Retinal pigment epithelial cell (primary cell): ENCODE results near the gene TULP4.

Experiments used
- DNase-seq: peaks from one replicate; pipeline ENCODE4 v3.0.0-alpha.2; 2010; ENCODE audit warnings: low read depth
- H3K4me3 ChIP-seq: 2 replicates; pipeline ENCODE4 v1.5.1; 2011; ENCODE audit warnings: mild to moderate bottlenecking, low read length, control low read depth, moderate library complexity
- TF ChIP-seq, protein P1 (sequence below): conservative IDR thresholded peaks from 2 replicates; pipeline ENCODE4 v1.5.1; 2011; ENCODE audit warnings: low read depth, low read length, control low read depth, inconsistent platforms

TULP4 gene

DNA sequence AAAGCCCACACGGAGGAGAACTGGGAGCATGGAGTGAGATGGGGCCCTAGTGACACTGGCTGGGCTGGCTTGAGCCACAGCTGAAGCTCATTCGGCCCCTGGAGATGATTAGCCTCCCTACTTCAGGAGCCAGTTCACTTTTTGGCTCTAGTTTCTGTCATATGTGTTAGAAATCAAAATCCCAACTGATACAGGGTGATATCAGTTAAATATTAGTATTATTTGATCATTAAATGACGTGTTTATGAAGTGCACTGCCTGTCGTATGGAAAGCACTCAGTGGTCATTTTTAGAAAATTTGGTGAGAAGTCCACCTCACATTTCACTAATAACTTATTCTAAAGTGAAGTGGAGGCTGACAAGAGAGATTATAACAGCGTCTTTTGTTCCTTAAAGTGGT lies 59.0 kb downstream of the TULP4 start:
- TF ChIP-seq, protein P1, sequence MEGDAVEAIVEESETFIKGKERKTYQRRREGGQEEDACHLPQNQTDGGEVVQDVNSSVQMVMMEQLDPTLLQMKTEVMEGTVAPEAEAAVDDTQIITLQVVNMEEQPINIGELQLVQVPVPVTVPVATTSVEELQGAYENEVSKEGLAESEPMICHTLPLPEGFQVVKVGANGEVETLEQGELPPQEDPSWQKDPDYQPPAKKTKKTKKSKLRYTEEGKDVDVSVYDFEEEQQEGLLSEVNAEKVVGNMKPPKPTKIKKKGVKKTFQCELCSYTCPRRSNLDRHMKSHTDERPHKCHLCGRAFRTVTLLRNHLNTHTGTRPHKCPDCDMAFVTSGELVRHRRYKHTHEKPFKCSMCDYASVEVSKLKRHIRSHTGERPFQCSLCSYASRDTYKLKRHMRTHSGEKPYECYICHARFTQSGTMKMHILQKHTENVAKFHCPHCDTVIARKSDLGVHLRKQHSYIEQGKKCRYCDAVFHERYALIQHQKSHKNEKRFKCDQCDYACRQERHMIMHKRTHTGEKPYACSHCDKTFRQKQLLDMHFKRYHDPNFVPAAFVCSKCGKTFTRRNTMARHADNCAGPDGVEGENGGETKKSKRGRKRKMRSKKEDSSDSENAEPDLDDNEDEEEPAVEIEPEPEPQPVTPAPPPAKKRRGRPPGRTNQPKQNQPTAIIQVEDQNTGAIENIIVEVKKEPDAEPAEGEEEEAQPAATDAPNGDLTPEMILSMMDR: no peak
- H3K4me3 ChIP-seq: no peak overlapping the region

DNA sequence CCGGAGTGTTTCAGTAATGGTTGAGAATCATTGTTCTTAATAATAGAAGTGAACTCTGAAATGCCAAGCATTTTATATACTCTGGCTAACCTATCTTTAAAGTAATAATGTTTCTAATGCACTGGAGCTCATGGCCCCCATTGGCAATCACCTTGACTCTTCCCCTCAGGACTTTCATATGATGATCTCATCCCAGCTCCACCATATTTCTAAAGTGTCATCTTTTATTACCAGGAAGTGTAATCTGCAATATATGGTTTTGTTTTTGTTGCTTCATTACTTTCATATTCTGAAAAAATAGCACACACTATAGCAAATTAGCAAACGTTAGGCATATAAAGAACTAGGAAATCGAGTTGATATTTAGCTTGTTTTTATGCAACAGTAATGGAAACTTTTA lies 60.3 kb downstream of the TULP4 start:
- DNase-seq: no peak
- TF ChIP-seq, protein P1: no peak
- no peak overlapping the region for H3K4me3 ChIP-seq

More for the DNA sequence above, 59.0 kb downstream of the TULP4 start:
- DNase-seq: no peak

DNA sequence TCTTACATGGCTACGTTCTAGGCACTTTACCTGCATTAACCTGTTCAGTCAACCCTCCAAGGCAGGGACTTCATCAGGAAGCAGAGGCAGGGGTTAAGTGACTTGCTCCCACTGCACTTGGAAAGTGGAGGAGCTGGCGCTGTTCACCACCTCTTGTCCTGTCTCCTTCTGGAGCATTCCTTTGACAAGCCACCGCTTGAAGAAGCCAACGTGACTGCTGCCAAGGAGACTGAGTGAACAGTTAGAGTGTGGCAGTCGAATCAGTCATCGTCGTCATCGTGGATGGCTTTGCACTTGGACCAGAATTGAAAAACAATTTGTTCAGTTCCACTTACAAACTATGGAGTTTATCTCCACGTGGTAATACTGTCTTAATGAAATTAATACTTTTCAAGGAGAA lies 60.9 kb downstream of the TULP4 start:
- TF ChIP-seq, protein P1: no peak

DNA sequence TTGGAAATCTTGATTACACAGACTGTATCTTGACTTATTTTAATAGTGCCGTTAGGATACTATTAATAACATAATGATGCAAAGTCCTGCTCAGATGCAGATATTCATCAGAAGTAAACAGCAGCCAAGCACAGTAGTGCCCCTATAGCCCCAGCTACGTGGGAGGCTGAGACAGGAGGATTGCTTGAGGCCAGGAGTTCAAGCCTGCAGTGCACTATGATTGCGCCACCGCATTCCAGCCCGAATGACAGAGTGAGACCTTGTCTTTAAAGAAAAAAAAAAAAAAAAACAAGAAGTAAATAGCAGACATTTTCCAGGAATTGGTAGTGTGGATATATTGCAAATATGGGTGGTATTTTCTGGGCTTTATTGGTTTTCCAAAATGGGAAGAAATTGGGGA lies 61.8 kb downstream of the TULP4 start:
- no peak overlapping the region for H3K4me3 ChIP-seq
- TF ChIP-seq, protein P1: no peak
- DNase-seq: no peak

More for the DNA sequence above, 60.9 kb downstream of the TULP4 start:
- DNase-seq: no peak
- H3K4me3 ChIP-seq: no peak overlapping the region

DNA sequence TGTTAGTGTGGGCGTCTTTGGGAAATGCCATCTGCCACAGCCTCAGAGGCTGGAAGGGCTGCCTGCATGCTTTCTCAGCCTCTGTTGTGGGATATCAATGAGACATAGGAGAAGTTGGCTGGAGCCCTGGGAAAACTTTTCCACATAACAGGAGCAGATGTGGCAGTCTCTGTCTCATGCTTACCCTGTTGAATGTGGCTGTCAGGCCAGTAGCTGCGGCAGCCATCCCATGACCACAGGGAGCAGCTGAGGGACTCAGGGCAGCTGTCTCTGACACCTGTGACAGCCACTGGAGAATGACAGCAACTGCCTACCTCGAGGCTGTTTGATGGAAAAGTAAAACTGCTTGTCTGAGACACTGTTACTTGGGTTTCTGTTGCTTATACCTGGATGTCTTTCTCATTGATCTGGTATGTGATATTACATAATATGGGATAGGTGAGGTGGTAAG lies 64.4 kb downstream of the TULP4 start:
- TF ChIP-seq, protein P1: no peak
- DNase-seq: no peak
- no peak overlapping the region for H3K4me3 ChIP-seq

DNA sequence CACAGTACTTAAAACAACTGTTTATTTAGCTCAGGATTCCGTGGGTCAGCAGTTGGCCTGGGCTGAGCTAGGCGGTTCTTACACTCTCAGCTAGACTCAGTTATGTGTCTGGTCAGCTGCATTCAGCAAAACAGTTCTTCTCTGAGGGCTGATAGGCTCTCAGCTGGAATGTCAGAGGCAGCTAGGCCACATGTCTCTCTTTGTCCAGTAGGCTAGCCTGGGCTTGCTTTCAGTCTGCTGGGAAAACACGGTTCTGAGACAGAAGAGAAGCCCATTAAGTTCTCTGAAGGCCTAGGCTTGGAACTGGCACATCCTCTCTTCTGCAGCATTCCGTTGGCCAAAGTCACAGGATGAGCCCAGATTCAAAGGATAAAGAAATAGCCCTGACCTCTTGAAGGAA lies 65.6 kb downstream of the TULP4 start:
- no peak overlapping the region for H3K4me3 ChIP-seq
- no peak for DNase-seq
- TF ChIP-seq, protein P1: no peak

DNA sequence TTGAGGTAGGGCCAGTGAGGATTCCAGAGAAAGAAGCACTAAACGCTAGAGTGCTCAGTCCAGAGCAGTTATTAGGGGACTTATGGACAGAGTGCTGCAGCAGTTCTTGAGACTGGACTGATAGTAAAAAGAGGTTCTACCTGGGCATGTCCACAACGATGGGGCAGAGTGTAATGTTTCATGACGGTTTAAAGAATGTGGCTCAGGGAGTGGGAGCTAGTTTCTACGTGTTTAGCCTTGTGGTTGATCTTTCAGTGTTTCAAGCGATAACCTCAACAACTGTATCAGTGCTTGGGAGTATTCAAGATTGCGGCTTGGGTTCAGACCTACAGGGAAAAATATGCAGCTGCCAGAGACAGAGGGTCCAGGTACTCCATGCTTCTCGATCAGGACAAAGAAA lies 67.1 kb downstream of the TULP4 start:
- no peak for DNase-seq
- TF ChIP-seq, protein P1: no peak
- no peak overlapping the region for H3K4me3 ChIP-seq
